ENCODE results near the gene HJURP.

Gene HJURP

DNA sequence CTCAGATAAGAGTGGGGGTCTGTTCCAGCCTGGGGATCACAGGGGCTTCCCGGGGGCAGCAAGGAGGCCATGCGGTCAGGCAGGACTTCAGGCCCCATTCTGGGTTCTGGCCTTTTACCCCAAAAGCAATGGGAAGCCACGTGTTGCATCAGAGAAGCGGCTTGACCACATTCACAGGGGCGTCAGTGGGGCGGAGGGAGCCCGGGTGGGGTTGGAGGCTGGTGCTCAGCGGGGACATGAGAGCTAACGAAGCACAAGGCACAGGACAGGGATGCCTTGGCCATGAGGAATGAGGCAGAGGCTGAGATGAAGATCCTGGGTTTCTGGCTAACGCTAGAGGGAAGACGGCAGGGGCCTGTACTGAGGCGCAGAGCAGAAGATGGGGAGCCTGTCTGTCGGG, 6.1 kb downstream of the HJURP start:
- Histone ChIP-seq H3K79me2 (ENCODE audit: insufficient read depth, low read depth) (peaks cover 60% of the 10 kb centered on the region), H3K9ac (no peak overlapping the region), H3K36me3 (ENCODE audit: insufficient read depth) (peaks cover 32% of the 10 kb centered on the region; the same call in 1 of the 2 replicates), H2AFZ (ENCODE audit: low read depth) (no peak overlapping the region), H3K4me3 (IDR thresholded peaks at IDR 0.05; ENCODE audit: insufficient read depth, low read depth, low read length) (no peak overlapping the region), H4K20me1 (ENCODE audit: insufficient read depth) (no peaks in the 10 kb centered on the region; the same call in 1 of the 2 replicates), H3K27me3 (ENCODE audit: insufficient read depth, low read depth) (no peaks in the 10 kb centered on the region), H3K27ac (no peak overlapping the region), H3K4me2 (no peak overlapping the region), H3K4me1 (ENCODE audit: low read depth, poor library complexity, severe bottlenecking) (peaks cover 19% of the 10 kb centered on the region)
- TF ChIP-seq CTCF (conservative IDR thresholded peaks at IDR 0.05; ENCODE audit: low read depth, low read length), result no peak

- no peaks in the 10 kb centered on the region for H3K27me3 ChIP-seq (ENCODE audit: insufficient read depth, low read depth)
- H2AFZ ChIP-seq (ENCODE audit: low read depth), result no peak overlapping the region
- H3K4me3 ChIP-seq (IDR thresholded peaks at IDR 0.05; ENCODE audit: insufficient read depth, low read depth, low read length), result no peak overlapping the region
- peaks cover 55% of the 10 kb centered on the region for H3K79me2 ChIP-seq (ENCODE audit: insufficient read depth, low read depth)
- H4K20me1 ChIP-seq (ENCODE audit: insufficient read depth), result no peaks in the 10 kb centered on the region
- H3K9ac ChIP-seq, result no peak overlapping the region
- peaks cover 32% of the 10 kb centered on the region; the same call in 1 of the 2 replicates for H3K36me3 ChIP-seq (ENCODE audit: insufficient read depth)
- no peak for TF ChIP-seq CTCF (conservative IDR thresholded peaks at IDR 0.05; ENCODE audit: low read depth, low read length)
- no peak overlapping the region for H3K27ac ChIP-seq
- peaks cover 10% of the 10 kb centered on the region for H3K4me1 ChIP-seq (ENCODE audit: low read depth, poor library complexity, severe bottlenecking)
- H3K4me2 ChIP-seq, result no peak overlapping the region
These were observed 7.0 kb downstream of the HJURP start for GRCh38 chr2:233847248-233847898.

DNA sequence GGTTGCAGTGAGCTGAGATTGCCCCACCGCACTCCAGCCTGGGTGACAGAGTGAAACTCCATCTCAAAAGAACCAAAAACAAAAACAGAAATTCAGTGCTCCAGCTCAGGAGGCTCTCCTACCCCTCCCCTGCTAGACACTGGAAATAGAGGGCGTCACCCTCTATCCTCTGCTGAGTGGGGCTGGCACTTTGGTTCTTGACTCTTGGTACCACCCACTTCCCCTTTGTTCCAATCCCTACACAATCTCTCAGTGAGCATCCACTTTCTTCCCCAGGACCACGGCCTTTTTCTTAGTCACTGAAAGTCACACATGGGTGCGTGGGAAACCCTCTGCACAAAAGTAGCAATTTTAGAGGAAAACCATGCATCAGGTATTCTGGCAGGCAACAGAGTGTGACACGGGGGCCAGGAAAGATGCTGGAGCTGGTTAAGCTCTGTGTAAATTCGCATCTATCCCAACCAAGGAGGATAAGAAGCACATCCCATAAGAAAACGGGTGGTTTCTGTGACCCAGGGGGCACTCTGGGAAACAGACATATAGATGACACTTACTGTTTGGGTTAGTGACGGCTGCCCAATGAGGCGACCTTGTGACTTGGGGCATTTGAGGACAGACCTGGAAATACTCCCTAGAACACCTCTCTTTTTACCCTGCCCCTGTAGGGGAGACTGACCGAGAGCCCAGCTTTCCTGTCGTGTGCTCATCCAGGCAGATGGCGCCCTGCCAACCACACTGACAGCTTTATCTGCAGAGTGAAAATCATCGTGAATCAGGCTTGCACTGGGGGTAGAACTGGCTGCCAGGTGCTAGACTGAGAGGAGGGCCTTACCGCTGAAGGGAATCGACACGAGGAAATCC, 7.7 kb downstream of the HJURP start:
- peaks cover 54% of the 10 kb centered on the region for H3K79me2 ChIP-seq (ENCODE audit: insufficient read depth, low read depth)
- peaks cover 2% of the 10 kb centered on the region for H3K4me1 ChIP-seq (ENCODE audit: low read depth, poor library complexity, severe bottlenecking)
- no peaks in the 10 kb centered on the region for H4K20me1 ChIP-seq (ENCODE audit: insufficient read depth)
- no peak overlapping the region for H3K9ac ChIP-seq
- H3K36me3 ChIP-seq (ENCODE audit: insufficient read depth), result peaks cover 32% of the 10 kb centered on the region; the same call in 1 of the 2 replicates
- H3K4me2 ChIP-seq, result no peak overlapping the region
- H3K27me3 ChIP-seq (ENCODE audit: insufficient read depth, low read depth), result no peaks in the 10 kb centered on the region
- no peak overlapping the region for H3K4me3 ChIP-seq (IDR thresholded peaks at IDR 0.05; ENCODE audit: insufficient read depth, low read depth, low read length)
- no peak overlapping the region for H3K27ac ChIP-seq
- no peak overlapping the region for H2AFZ ChIP-seq (ENCODE audit: low read depth)
- no peak for TF ChIP-seq CTCF (conservative IDR thresholded peaks at IDR 0.05; ENCODE audit: low read depth, low read length)

GRCh38 chr2:233845301-233846060, 8.9 kb downstream of the HJURP start:
- H4K20me1 ChIP-seq (ENCODE audit: insufficient read depth), result no peaks in the 10 kb centered on the region
- H3K27me3 ChIP-seq (ENCODE audit: insufficient read depth, low read depth), result no peaks in the 10 kb centered on the region
- H3K36me3 ChIP-seq (ENCODE audit: insufficient read depth), result peaks cover 27% of the 10 kb centered on the region; the same call in 1 of the 2 replicates
- no peak overlapping the region for H3K27ac ChIP-seq
- H3K4me3 ChIP-seq (IDR thresholded peaks at IDR 0.05; ENCODE audit: insufficient read depth, low read depth, low read length), result no peak overlapping the region
- H2AFZ ChIP-seq (ENCODE audit: low read depth), result no peak overlapping the region
- H3K4me2 ChIP-seq, result no peak overlapping the region
- H3K9ac ChIP-seq, result no peak overlapping the region
- peaks cover 56% of the 10 kb centered on the region for H3K79me2 ChIP-seq (ENCODE audit: insufficient read depth, low read depth)
- H3K4me1 ChIP-seq (ENCODE audit: low read depth, poor library complexity, severe bottlenecking), result no peaks in the 10 kb centered on the region
- TF ChIP-seq CTCF (conservative IDR thresholded peaks at IDR 0.05; ENCODE audit: low read depth, low read length), result no peak

Measured in KMS-11 (cell line).